HepG2 (cell line): Measurements from ENCODE around the gene API5. TPM values are rescaled to one million over a fixed set of nuclear protein-coding genes. Genes with fewer than 3 reads are reported as not detected.

Experiments
- CCAR2 ChIP-seq: fragments of 200-400 bp; formaldehyde crosslinking; optimal IDR thresholded peaks from 2 replicates; pipeline ENCODE3; 2018; ENCODE audit warnings: low read depth, mild to moderate bottlenecking, low read length, moderate library complexity
- FOXO1 ChIP-seq: sonication (generic); formaldehyde crosslinking; IDR thresholded peaks from 2 replicates; pipeline ENCODE4 v1.4.0; 2020; ENCODE audit warnings: missing genetic modification reagents
- KDM5A ChIP-seq: fragments of 200-600 bp; sonication (generic); IDR thresholded peaks from 2 replicates; pipeline ENCODE4 v1.7.0; 2018; ENCODE audit warnings: antibody characterized with exemption, mild to moderate bottlenecking, low read length, borderline replicate concordance
- PBX3 ChIP-seq: sonication (generic); formaldehyde crosslinking; IDR thresholded peaks from 2 replicates; pipeline ENCODE4 v1.8.1; 2023; ENCODE audit warnings: missing genetic modification reagents, inconsistent platforms, borderline replicate concordance
- SMC3 ChIP-seq: IDR thresholded peaks from 2 replicates; pipeline ENCODE4 v1.6.1; 2011; ENCODE audit warnings: low read length, improper control_type of control experiment
- SNAPC2 ChIP-seq: sonication (generic); formaldehyde crosslinking; IDR thresholded peaks from 2 replicates; pipeline ENCODE4 v1.8.1; 2022; ENCODE audit warnings: mild to moderate bottlenecking, missing genetic modification reagents
- TBX3 ChIP-seq: fragments of 450-650 bp; IDR thresholded peaks from 2 replicates; pipeline ENCODE4 v1.6.1; 2017; ENCODE audit warnings: antibody characterized with exemption, mild to moderate bottlenecking, inconsistent platforms, borderline replicate concordance
- TFE3 ChIP-seq: IDR thresholded peaks from 2 replicates; pipeline ENCODE4 v1.6.1; 2016
- THRA ChIP-seq: sonication (generic); formaldehyde crosslinking; IDR thresholded peaks from 2 replicates; pipeline ENCODE4 v1.4.0; 2020; ENCODE audit warnings: missing genetic modification reagents, borderline replicate concordance
- YY1 ChIP-seq: IDR thresholded peaks from 2 replicates; pipeline ENCODE4 v1.6.1; 2011; ENCODE audit warnings: low read length, low read depth, moderate library complexity, mild to moderate bottlenecking; ENCODE audit not compliant: insufficient read depth, insufficient replicate concordance
- ZNF101 ChIP-seq: sonication (generic); formaldehyde crosslinking; IDR thresholded peaks from 2 replicates; pipeline ENCODE4 v1.4.0; 2020; ENCODE audit warnings: mild to moderate bottlenecking, low read depth, missing genetic modification reagents, borderline replicate concordance
- ZNF362 ChIP-seq: sonication (generic); formaldehyde crosslinking; IDR thresholded peaks from 2 replicates; pipeline ENCODE4 v1.4.0; 2020; ENCODE audit warnings: missing genetic modification reagents, mild to moderate bottlenecking, borderline replicate concordance
- ZNF441 ChIP-seq: sonication (generic); formaldehyde crosslinking; IDR thresholded peaks from 2 replicates; pipeline ENCODE4 v1.7.0; 2021; ENCODE audit warnings: missing genetic modification reagents, borderline replicate concordance
- ZNF513 ChIP-seq: sonication (generic); formaldehyde crosslinking; conservative IDR thresholded peaks from 2 replicates; pipeline ENCODE4 v1.5.0; 2020; ENCODE audit warnings: missing genetic modification reagents
- ZNF709 ChIP-seq: sonication (generic); formaldehyde crosslinking; IDR thresholded peaks from 2 replicates; pipeline ENCODE4 v1.5.0; 2020; ENCODE audit warnings: mild to moderate bottlenecking, missing genetic modification reagents
- ZSCAN12 ChIP-seq: sonication (generic); formaldehyde crosslinking; IDR thresholded peaks from 2 replicates; pipeline ENCODE4 v1.9.0; 2021; ENCODE audit warnings: mild to moderate bottlenecking, missing genetic modification reagents
- polyA plus RNA-seq, 8 experiments: library from polyadenylated mRNA; depleted of rRNA in 3 of 8; stranded (reverse) in 7 of 8; unstranded in 1 of 8; fragments of >200 nt; fragmentation: Illumina TruSeq in 4 of 8; extraction: Trizol in 4 of 8; gene quantifications; 2 replicates each; pipeline versions ENCODE4 v1.2.1 to v1.2.3, GENCODE V29; 2011 to 2016; ENCODE audit warnings: low read depth in 4 of 8, missing spikeins in 1 of 8, mixed read lengths in 1 of 8; ENCODE audit not compliant: insufficient read depth in 1 of 8
- total RNA-seq, 5 experiments: library from RNA; depleted of rRNA; stranded (reverse); fragments of >200 nt; fragmentation: Illumina TruSeq; extraction: Trizol; gene quantifications; 2 replicates each; pipeline ENCODE4 v1.2.3, GENCODE V29; 2016; ENCODE audit warnings: low read depth in 1 of 5

API5 gene
- total and polyA plus RNA-seq, 2 of the 13 experiments (the other 11 are each of a cell fraction or from before 2014, with no cell fraction given) = 21.6 to 59.0 TPM

- TF ChIP-seq PBX3 (CRISPR knock-in tag) (0 out of 2 replicates have a peak, but pooled peaks have one; percentile 45), ZNF441 (CRISPR knock-in tag) (0 out of 2 replicates have a peak, but pooled peaks have one; percentile 63), SNAPC2 (CRISPR knock-in tag) (0 out of 2 replicates have a peak, but pooled peaks have one; percentile 64), TBX3 (no peak), TFE3 (CRISPR knock-in tag) (0 out of 2 replicates have a peak, but pooled peaks have one; percentile 11), SMC3 (no peak), ZNF101 (CRISPR knock-in tag) (no peak), KDM5A (peak; percentile 86), ZNF362 (CRISPR knock-in tag) (peak; percentile 43; the same call in 1 of the 2 replicates), FOXO1 (peak; percentile 53), CCAR2 (no peak), ZNF709 (peak; percentile 75; the same call in 1 of the 2 replicates), THRA (0 out of 2 replicates have a peak, but pooled peaks have one; percentile 11), YY1 (peak; percentile 76), ZSCAN12 (no peak), ZNF513 (no peak)
Measured at GRCh38 chr11:43311791-43312607, at the start of gene API5 (continued).
